Measurements from ENCODE around the gene CCL3.
"Not testable (repeated sequence)": the region's sequence is repeated elsewhere in the genome, so short reads cannot be mapped to it uniquely, and the experiment has no call there.

GRCh38 chr17:36104246-36104645 is 14.3 kb upstream of the CCL3 start:
- not testable (repeated sequence) for TF ChIP-seq CTCF, EP300, POLR2A (IDR thresholded peaks at IDR 0.05)

Data from ovary (tissue), 3 donors.